Measurements from ENCODE around the gene ZDHHC8.

Gene ZDHHC8

GRCh38 chr22:20165913-20166312 is 34.3 kb downstream of the ZDHHC8 start:
- TF ChIP-seq CTCF (IDR thresholded peaks at IDR 0.05), result no peak

GRCh38 chr22:20166703-20167102 is 35.1 kb downstream of the ZDHHC8 start:
- TF ChIP-seq CTCF (IDR thresholded peaks at IDR 0.05), result no peak

DNA sequence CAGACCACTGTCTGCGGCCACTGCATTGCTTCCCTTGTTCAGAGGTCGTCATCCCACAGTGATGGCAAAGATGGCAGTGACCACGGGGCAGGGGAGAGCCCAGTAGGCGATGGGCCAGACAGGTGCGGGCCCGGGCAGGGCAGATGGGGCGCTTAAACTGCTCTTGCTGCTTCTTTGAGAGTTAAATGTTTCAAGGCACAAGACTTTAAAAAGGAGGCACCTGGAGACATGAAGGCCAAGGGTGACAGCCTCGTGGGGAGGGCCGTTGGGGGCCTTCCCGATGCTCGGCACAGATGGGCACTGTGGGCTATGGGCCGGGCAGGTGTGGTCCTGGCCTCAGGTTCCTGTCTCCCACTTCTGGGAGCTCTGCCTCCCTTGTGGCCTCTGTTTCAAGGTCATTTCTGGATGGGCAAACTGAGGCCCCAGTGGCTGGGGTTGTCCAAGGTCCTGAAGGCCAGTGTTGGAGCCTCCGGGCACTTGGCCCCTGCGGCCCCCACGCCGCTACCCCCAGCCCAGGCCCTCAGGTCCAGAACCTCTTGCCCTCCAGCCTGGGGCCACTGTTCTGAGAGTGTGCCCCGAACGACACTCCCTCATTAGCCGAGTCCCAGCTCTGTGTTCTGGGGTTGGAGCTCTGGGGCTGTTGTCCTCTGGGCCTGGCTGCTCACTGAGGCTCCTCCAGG is 36.2 kb downstream of the ZDHHC8 start:
- no peak for TF ChIP-seq CTCF (IDR thresholded peaks at IDR 0.05)

DNA sequence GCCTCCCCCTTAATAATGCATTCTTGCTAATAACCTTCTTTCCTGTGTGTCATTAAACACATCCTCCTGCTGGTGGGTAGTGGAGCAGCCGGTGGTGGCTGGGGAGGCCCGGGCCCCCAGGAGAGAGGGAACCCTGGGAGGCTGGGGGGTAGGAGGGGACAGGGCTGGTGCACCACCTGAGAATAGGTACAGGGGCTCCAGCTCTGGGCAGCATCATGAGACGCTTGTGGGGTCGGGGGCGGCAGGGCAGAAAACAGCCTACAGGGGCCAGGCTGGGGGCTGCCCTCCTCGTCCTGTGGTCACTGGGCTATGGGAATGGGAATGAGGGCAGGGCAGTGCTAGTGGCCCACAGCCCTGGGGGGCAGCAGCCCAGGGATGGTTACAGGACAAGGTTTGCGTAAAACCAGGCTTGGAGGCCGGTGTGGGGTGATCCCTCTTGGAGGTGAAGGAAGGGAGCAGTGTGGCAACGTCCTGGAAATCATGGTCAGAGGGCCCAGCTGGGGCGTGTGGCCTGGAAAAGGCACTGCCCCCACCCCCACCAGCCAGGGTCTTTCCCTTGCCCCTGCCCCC is 37.7 kb downstream of the ZDHHC8 start:
- no peak for TF ChIP-seq CTCF (IDR thresholded peaks at IDR 0.05)

GRCh38 chr22:20170170-20170569 is 38.6 kb downstream of the ZDHHC8 start:
- no peak for TF ChIP-seq CTCF (IDR thresholded peaks at IDR 0.05)

GRCh38 chr22:20171288-20172140 is 39.9 kb downstream of the ZDHHC8 start:
- TF ChIP-seq CTCF (IDR thresholded peaks at IDR 0.05), result no peak

DNA sequence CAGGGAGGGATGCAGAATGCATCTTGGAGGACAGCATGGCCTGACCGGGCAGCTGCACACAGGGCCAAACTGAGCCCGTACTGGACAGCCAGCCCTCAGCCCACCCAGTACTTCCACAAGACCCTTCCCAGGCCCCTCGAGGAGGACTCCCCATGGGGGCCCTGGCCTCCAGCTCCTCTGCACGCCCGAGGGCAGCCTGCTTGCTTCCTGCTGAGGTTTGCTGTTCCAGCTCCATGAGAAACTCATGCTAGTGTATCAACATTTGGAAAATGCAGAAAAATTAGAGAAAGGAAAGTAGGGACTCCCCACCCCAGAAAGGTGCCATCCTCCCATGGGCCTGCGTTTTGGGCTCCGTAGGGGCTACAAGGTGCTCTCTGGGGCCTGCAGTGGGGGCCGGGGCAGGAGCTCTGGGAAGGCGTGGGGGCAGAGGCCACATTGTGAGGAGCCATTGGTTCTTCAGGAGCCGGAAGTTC is 40.6 kb downstream of the ZDHHC8 start:
- no peak for TF ChIP-seq CTCF (IDR thresholded peaks at IDR 0.05)

All from LNCAP (cell line).